Stimulated activated CD8-positive, alpha-beta memory T cell treated with anti-CD3 and anti-CD28 coated beads, Interleukin-15, amount 100 ng/mL, for 48 hours (primary cell): ENCODE measurements around the gene SYCP2.
"Not testable (repeated sequence)": the region's sequence is repeated elsewhere in the genome, so short reads cannot be mapped to it uniquely, and the experiment has no call there.

ENCODE experiments used
- DNase-seq, 2 donors: peaks; one replicate each; pipeline ENCODE4 v3.0.0-alpha.2; 2020; ENCODE audit warnings: low read depth in 2 of 2

SYCP2 gene

GRCh38 chr20:59933296-59933848 lies at the start of gene SYCP2:
Gene SYCP2 (minus strand): TSS chr20:59933637. CDS start chr20:59922413, 11,224 bp downstream.
- peak in 1 of 2 donors; percentile 52 for DNase-seq

GRCh38 chr20:59983076-59983475 lies 49.6 kb upstream of the SYCP2 start:
- DNase-seq = no peak

GRCh38 chr20:59977086-59977485 lies 43.6 kb upstream of the SYCP2 start:
- DNase-seq = no peak

- no peak for DNase-seq
These were observed 42.8 kb upstream of the SYCP2 start for GRCh38 chr20:59976156-59976782.

GRCh38 chr20:59972037-59972801 lies 38.8 kb upstream of the SYCP2 start:
- no peak for DNase-seq

GRCh38 chr20:59971428-59971827 lies 38.0 kb upstream of the SYCP2 start:
- DNase-seq = no peak

- DNase-seq = no peak
These were observed 33.0 kb upstream of the SYCP2 start for GRCh38 chr20:59966428-59966827.

GRCh38 chr20:59962155-59962554 lies 28.7 kb upstream of the SYCP2 start:
- no peak for DNase-seq

- DNase-seq = no peak
These were observed 28.0 kb upstream of the SYCP2 start for GRCh38 chr20:59961423-59961822.

GRCh38 chr20:59958626-59959025 lies 25.2 kb upstream of the SYCP2 start:
- DNase-seq = no peak

GRCh38 chr20:59958123-59958522 lies 24.7 kb upstream of the SYCP2 start, which contains the start of gene CDH26:
Gene CDH26 (plus strand): TSS chr20:59958423. CDS start chr20:59958727, 304 bp downstream.
- no peak for DNase-seq

- not testable (repeated sequence) for DNase-seq
These were observed 24.1 kb upstream of the SYCP2 start for GRCh38 chr20:59957568-59957967.

- no peak for DNase-seq
These were observed 21.8 kb upstream of the SYCP2 start for GRCh38 chr20:59955131-59955796.

GRCh38 chr20:59954718-59955117 lies 21.3 kb upstream of the SYCP2 start:
- no peak for DNase-seq

- no peak for DNase-seq
These were observed 16.5 kb upstream of the SYCP2 start for GRCh38 chr20:59949911-59950310.

- no peak for DNase-seq
These were observed 15.6 kb upstream of the SYCP2 start for GRCh38 chr20:59948828-59949720.

- DNase-seq = no peak
These were observed 14.8 kb upstream of the SYCP2 start for GRCh38 chr20:59948212-59948611.

- DNase-seq = no peak
These were observed 13.9 kb upstream of the SYCP2 start for GRCh38 chr20:59947376-59947775.

- DNase-seq = no peak
These were observed 12.3 kb upstream of the SYCP2 start for GRCh38 chr20:59945731-59946130.

GRCh38 chr20:59945175-59945574 lies 11.7 kb upstream of the SYCP2 start:
- no peak for DNase-seq

- DNase-seq = no peak
These were observed 11.3 kb upstream of the SYCP2 start for GRCh38 chr20:59944726-59945125.
